ENCODE results near the gene ABHD2.
"Not testable (repeated sequence)": the region's sequence is repeated elsewhere in the genome, so short reads cannot be mapped to it uniquely, and the experiment has no call there.

The ABHD2 gene

DNA sequence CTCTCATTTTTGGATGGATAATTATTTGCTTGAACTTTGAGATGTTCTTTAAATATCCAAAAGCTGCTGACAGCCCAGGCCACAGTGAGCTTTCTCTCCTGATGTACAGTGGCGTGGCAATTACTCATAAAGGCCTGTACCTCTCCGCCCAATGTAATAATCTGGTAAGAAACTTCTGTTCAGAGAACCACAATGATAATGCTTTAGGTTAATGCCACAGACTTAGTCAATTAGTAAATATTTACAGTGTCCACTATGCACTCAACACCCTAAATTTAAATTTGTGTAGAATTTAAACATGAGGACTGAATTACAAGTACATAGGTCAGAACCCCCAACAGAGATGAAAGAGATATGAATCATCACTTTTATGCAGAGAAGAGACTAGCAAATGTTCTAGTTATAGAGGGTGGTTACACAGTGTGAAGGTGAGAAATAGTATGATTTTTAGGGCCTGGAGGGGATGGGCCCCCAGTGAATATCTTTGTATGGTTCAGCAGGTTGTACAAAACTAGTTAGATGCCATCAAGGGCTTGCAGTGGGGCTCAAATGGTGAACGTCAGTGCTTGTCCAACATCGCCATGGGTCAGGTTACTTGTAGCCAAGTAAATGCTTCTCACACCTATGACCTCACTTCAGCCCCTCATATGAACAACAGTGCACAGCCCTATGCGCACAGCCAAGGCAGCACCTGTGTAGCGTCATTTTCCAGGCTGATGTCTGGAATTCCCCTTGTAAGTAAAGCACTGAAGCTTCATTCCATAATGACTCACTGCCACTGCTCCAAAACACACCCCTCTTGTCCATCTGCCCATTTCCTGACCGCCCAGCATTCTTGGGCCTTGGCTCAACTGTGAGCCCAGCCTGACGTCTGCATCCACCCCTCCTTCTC is 13.3 kb downstream of the ABHD2 start:
- DNase-seq = no peak

DNA sequence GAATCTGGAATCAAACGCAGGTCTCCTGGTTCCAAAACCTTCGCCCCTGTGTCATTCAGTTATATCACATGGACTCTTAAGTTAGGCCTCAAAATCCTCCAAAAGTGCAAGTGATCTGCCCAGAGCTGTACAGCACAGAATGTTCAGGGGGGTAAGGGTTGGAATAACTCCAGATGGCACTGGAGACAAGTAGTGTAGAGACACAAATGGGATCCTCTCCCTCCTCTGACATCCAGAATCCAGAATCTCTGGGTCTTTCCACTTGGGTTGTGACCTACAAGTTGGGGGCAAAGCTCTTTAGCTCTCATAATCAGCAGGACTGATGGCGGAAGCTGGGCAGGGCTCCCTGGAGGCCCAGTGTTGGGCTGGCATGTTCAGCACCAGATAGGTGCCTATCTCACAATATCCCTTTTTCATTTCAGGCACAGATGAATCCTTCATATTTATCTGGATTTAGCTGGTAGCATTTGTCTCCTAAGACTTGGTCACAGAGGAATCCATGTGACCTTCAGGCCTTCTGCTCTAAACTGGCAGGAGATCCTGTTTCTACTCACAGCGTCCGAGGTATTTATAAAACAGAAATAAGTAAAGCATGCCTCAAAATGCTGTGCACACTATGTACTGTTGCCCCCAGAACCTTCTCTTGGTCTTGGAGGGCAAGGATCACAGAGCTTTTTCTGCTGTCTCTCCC is 15.4 kb downstream of the ABHD2 start:
- DNase-seq = no peak

DNA sequence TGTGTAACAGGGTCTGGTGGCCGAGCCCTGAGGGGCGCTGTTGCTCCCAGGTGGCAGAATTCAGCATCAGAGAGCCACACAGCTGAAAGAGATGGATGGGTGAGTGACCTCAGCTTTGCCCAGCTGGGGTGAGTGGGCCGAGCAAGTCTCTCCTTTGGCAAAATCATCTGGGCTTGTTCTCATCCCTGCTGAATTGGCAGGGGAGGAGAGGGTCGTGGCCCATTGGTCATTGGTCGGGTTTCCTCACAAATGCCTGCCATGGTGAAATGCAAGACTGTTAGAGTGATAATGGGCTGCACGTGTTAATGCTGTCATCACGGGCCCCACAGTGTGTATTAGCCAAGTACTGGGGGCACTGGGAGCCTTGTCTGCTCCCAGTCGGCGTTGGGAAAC is 15.9 kb downstream of the ABHD2 start:
- no peak for DNase-seq

DNA sequence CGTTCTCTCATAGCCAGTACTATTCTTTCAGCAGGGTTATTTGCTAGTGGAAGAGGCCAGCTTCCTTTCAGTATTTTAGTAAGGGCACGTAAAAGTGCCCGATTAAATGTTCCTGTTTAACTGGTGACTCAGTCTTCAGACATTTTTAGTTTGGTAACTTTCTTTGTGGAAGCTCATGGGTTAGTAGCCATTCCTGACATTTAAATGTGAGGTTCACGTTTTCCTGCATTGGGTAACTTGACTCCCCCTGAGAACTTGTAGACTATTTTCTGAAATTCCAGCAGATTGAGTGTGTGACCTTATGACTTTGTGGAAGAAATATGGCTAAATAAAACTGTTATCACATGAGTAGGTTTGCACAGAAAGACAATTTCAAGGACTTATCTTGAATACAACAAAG is 16.9 kb downstream of the ABHD2 start:
- no peak for DNase-seq

DNA sequence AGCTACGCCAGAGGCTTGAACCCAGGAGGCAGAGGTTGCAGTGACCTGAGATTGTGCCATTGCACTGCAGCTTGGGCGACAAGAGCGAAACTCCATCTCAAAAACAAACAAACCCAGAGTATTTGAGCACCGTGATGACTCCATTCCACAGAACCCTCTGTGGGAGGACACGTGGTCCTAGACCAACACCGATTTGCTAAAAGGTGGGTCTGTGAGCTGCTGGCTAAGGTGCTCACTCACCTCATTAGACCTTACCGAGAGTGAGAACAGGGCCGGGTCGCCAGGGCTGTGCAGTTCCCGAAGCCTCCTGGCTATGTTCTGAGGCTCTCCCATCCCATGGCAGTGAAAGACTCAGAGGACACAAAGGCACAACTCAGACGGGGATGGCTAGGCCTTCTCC is 17.9 kb downstream of the ABHD2 start:
- no peak for DNase-seq

DNA sequence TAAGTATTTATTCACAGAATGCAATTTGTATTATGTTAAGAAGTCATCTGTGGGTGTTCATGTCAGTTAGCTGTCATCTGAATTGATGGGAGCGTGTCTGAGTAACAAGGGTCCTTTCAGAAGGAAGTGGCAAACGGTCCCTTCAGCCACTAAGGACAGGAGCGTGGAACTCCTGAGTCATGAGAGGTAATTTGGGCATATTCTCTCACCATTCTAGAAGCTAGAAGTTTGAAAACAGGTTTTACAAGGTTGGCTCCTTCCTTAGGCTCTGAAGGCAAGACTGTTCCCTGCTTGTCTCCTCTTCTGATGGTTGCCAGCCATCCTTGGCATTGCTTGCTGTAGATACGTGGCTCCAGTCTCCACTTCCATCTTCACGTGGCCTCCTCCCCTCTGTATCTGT is 19.7 kb downstream of the ABHD2 start:
- no peak for DNase-seq

DNA sequence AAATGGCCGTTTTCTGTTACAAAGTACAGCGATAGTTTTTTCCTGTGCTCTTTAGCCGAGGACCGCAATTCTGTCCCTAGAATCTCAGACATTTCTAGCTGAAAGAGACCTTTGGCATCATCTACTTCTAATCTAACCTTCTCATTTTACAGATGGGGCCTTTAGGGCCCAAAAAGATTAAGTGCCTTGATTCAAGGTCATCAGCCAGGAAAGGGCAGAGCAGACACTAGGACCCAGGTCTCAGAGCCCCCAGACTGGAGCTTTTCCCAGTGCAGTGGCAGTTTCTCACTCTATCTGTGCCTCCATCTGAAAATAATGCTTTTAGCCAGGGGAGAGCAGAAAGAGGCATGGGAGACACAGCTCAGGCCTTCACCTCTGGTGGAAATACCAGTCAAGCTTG is 20.6 kb downstream of the ABHD2 start:
- DNase-seq = no peak

DNA sequence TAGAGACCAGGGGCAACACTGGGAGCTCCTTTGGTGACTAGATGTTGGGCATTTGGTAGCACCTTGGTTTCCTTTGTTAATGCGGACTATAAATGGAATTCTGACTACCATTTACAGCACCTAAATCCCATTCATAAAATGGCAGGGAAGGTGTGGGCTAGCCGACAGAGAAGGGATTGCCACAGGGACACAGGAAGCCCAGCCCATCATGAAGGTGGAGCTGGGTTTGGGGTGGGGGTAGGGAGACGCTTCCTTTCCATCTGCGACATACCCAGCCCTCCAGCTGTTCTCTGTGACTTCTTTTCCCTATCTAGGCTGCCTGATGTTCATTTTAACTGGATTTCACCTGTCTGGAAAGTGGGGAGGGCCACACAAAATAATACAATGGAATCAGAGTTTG is 21.0 kb downstream of the ABHD2 start:
- DNase-seq = no peak

DNA sequence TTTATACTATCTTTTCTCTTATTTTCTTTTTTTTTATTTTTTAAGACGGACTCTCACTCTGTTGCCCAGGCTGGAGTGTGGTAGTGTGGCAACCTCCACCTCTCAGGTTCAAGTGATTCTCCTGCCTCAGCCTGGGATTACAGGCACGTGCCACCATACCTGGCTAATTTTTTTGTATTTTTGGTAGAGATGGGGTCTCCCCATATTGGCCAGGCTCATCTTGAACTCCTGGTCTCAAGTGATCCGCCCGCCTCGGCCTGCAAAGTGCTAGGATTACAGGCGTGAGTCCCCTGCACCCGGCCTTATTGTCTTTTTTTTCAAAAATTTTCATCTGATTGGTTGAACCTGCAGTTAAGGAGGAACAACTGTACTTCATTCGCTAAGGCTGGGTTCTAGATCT is 21.8 kb downstream of the ABHD2 start:
- DNase-seq = no peak

DNA sequence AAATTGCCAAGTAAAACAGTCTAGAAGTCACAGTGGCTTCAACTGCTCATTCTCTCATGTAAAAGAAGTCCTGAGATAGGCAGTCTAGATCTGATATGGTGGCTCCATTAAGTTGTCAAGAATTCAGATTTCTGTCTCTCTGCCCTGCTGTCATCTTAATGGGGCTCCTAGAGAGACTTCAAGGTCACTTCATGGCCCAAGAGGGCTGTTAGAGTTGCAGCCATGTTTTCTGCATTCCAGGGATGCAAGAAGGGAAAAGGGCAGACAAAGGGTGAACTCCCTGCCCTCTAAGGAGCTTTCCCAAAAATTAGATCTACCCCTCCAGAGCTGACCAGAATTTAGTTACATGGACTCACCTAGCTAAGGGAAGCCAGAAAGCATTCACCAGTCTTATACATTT is 23.1 kb downstream of the ABHD2 start:
- DNase-seq = no peak

DNA sequence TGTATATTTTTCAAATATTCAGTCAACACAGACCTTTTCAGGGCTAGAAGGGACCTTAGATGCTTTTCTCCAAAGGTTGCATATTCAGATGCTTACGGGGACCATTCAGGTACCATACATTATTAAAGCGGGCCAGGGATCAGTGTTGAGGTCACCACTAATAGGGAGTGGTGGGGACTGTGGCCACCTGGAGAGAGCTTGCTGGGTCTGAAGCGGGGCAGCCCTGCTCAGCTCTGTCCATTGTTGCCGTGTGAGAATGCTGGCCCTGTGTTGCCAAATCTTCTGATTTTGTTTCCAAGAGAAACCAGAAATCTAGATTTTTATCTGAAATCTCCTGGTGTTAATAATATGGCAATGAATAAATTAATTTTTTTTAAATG is 23.7 kb downstream of the ABHD2 start:
- DNase-seq = no peak

DNA sequence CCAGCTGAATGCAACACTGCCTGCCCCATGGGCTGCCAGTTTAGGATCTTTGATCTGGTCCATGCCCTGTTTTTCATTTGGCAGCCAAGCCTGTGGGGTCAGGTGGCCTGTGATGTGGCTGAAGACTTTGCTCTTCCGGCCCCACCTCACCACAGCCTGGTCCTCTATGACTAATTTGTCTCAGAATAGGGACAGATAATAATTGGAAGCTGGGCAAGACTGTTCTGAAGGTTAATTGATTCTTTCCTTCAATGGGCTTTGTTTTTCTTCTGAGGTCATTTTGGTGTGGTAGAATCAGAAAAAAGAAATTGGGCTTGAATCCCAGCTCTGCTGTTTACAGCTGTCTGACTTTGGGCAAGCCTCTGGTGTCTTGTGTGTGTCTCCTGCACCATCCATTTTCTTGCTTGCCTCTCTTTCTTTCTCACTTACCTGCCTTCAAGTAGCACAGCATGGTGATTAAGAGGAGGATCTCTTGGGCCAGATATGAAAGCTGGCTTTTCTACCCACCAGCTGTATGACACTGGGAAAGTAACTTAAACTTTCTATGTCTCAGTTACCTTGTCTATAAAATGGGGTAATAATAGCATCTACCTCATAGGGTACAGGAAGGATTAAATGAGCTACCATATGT is 24.2 kb downstream of the ABHD2 start:
- DNase-seq = no peak

DNA sequence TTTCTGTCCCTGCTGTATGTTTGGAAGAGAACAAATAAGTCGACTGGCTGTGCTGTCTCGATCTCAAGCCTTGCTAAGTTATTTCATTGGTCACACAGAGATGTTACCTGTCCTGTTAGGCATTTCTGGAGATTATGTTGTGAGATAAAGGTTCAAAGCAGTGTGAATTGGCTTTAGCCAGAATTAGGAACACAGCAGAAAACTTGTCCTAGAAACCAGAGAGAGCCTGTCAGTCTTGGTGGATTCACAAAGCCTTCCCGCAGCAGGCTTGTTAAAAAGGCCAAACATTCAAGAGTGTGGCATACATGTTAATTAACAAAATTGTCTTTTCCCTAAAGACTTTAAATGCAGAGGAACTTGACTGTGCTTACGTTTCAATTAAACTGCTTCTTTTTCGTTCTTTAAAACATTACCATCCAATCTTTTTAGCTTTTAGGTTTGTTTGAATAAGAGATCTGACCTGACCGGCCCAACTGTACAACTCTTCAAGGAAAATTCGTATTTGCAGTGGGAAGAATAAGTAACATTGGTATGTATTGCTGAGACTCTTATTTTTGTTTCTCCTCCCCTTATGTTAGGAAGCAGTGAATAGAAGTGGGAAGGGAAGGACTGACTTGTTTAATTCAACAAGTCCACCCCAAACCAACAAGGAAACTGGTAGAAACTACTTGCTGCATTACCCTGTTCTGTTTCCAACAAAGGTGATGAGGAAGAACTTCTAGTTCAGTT is 25.2 kb downstream of the ABHD2 start:
- DNase-seq = no peak

DNA sequence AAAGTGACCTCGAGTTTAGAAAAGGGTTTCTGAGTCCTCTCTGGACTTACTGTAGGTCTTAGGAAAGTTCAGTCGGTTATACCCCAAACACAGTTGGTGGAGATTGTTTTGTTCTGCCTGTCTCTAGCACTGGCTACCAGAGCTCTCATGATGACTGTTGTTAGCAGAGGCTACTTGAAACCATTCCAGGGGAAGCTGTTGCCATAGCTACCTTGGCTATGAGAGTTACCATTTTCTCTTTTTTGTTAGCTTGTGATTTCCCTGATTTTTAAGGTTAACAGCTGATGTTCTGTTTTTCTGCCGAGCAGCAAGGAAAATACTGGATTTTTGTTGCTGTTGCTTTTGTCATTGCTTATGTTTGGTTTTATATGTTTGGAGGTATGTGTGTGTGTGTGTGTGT is 26.7 kb downstream of the ABHD2 start:
- DNase-seq = no peak

DNA sequence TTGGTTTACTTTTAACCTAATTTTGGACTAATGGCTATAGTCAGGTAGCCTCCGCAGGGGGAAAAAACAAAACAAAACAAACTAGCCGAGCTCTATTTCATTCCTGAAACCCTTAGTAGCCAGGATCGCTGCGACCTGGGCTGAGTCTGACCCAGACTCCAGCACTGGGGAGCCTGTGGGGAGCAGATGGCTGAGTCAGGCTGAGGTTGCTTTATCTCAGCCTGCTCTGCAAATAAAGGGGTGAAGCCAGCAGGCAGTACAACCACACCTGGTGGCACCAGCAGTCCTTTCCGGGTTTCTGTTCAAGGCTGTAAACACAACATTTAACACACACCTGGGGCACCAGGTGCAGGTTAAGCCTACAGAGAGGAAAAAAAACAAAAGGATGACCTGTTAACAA is 27.3 kb downstream of the ABHD2 start:
- no peak for DNase-seq

DNA sequence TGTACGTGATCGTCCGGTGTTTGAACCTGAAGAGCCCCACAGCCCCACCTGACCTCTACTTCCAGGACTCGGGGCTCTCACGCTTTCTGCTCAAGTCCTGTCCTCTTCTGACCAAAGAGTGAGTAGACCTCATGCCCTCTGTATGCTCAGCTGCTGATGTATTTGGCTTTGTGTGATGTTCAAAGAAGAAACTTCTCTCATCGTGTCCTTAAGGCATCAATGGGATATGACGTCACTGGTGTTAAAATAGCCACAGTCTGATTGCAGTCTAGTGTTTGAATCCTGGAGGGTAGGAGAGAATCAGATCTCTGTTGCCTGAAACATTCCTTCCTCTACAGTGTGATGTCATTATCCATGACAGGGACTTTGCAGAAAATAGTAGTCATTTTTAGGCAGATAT is 28.1 kb downstream of the ABHD2 start:
- no peak for DNase-seq

DNA sequence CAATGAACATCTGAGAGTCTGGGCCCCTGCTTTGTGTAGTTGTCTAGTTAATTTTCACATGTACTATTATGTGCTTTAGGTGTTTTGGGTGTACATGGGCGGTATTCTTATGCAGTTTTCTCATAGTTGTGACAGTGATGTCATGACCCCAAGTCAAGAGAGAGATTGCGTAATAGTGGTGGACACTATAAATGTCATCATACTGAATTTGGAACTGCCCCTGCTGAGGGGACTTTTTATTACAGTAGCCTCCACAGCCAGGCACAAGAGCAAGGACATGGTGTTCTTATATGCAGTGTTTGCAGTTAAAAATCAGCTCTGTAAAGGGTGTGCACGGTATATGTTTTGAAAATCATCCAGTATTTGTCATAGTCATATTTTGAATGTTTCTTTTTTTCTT is 29.5 kb downstream of the ABHD2 start:
- no peak for DNase-seq

DNA sequence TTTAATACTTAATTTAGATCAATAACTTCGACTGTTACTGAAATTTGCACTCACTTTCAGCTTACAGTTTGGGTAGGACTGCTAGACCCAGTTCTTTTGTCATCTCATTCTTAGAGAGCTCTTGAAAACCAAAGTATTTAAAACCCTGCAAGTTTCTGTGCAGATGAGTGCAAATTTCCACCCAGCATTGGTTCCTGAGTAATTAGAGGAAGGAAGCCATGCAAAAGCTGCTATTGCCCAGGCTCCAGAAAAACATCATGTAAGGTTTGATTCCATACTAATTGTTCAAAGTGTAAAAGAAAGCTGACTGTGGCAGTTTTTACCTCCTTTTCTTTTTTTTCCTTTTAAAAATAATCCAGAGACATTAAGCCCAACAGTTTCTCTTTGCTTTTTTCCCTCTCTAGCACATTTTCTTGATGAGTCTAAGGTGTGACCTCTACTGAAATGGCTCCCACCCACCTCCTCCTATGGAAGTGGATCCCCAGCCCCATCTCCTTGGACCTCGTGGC is 30.3 kb downstream of the ABHD2 start:
- DNase-seq = no peak

DNA sequence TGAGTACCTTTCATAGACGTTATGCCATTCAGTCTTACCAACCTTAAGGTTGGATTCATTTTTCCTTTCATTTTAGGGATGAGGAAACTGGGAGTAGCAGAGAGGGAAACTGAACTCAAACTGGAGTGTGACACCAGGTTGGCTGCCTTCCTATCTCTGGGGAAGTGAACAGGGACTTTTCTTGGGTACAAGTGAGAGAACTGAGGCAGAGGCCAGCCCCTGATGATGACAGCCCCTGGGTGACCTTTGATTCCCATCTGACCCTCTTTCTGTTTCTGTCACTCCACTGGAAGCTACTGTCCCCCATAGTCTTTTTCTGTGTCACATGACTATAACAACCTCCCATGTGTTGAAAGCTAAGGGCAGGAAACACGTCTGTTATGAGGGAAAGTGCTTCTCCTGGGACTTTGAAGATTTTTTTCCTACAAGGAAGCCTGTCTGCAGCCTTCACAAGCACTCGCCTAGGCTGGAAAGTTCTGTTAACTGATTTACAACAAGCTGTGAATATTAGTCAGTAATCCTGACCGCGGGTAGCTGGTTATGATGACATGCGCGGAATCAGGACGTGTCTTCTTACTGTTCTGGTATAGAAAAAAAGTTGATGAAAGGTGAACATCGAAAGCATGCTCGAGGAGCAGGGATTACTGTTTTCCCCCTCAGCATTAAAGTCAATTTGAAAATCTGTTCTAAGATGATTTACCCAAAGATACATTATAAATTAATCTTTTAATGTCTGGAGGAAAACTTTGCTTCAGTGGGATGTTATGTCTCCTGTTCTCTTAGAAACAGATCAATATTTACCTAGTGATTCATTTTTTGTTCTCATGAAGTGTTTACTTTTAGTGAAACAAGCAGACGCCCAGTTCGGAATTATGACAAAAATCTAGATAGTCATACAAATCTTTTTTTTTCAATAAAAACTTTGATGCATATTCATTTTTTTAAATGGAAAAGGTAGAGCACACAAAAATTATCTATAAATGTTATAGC is 31.5 kb downstream of the ABHD2 start:
- DNase-seq = no peak

DNA sequence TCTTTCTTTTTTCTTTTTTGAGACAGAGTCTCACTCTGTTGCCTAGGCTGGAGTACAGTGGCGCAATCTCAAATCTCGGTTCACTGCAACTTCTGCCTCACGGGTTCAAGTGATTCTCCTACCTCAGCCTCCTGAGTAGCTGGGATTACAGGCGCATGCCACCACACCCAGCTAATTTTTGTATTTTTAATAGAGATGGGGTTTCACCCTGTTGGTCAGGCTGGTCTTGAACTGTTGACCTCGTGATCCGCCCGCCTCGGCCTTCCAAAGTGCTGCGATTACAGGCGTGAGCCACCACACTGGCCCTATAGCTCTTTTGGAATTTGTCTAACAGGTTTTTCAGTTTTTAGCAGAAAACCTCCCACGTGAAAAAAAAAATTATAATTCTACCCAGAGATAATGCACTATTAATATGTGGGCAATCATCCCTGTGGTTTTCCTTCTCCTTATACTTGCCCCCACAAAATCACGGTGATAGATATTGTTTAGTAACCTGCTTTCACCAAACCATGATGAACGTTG is 32.3 kb downstream of the ABHD2 start:
- not testable (repeated sequence) for DNase-seq

DNA sequence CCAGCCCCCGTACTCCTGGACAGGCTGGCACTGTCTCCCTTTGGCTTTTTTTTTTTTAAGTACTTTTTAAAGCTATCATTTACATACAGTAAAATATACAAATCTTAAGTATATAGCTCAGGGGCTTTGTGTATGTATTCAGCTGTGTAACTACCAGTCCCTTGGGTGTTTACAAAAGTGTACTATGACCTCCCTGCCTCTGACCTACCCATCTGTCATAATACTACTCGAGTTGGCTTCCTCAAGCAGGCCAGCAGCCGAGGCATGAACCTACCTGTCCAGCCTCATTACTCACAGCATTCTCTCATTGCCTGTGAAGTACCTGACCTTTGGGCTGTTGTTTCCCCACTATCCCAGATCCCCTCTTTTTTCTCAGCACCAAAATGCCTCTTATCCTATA is 33.2 kb downstream of the ABHD2 start:
- no peak for DNase-seq
